ENCODE measurements around the gene NAALADL2. TPM values are rescaled to one million over a fixed set of nuclear protein-coding genes. Genes with fewer than 3 reads are reported as not detected.

The NAALADL2 gene
- total and polyA plus RNA-seq, 2 donors (not counting 1 experiment from before 2014, with no cell fraction given), result not detected

GRCh38 chr3:175340338-175341015 lies 481.3 kb downstream of the NAALADL2 start:
- Histone ChIP-seq H4K20me1 (ENCODE audit: control insufficient read depth, insufficient read depth, low read length, poor library complexity, severe bottlenecking) (no peaks in the 10 kb centered on the region), H2AFZ (ENCODE audit: insufficient read depth, low read depth, low read length, poor library complexity, severe bottlenecking) (no peak overlapping the region), H3K4me3 (ENCODE audit: control extremely low read depth in 1 of 5, extremely low read depth in 1 of 5, insufficient read depth in 1 of 5, low read depth in 2 of 5, low read length in 4 of 5) (no peak overlapping the region), H3K36me3 (replicated peaks in 1 of 2; ENCODE audit: control extremely low read depth in 1 of 2, control insufficient read depth in 1 of 2, extremely low read depth in 1 of 2, insufficient read depth in 2 of 2, low read length in 1 of 2) (no peaks in the 10 kb centered on the region), H3K27me3 (replicated peaks in 1 of 4; ENCODE audit: control extremely low read depth in 1 of 4, control insufficient read depth in 3 of 4, insufficient read depth in 4 of 4, low read length in 3 of 4) (no peaks in the 10 kb centered on the region), H3K4me1 (ENCODE audit: control insufficient read depth in 2 of 2, insufficient read depth in 2 of 2, low read length in 2 of 2) (no peaks in the 10 kb centered on the region), H3K27ac (ENCODE audit: low read length in 2 of 2) (no peak overlapping the region), H3K79me2 (ENCODE audit: control insufficient read depth, insufficient read depth, low read length) (no peaks in the 10 kb centered on the region), H3K9ac (ENCODE audit: low read length) (no peak overlapping the region), H3K9me3 (ENCODE audit: control extremely low read depth in 1 of 3, control insufficient read depth in 2 of 3, insufficient read depth in 1 of 3, low read length in 2 of 3) (no peaks in the 10 kb centered on the region), H3K4me2 (replicated peaks; ENCODE audit: low read depth, low read length, poor library complexity, severe bottlenecking) (no peak overlapping the region)
- no CpG with 5 or more reads among the region's 2 CpGs for WGBS (ENCODE audit: insufficient coverage)
- H3K9me3 Mint-ChIP-seq (ENCODE audit: insufficient read depth), result no peaks in the 10 kb centered on the region
- no peaks in the 10 kb centered on the region for H3K4me1 Mint-ChIP-seq
- intact Hi-C loops (cut with micrococcal nuclease), result no loop called here
- CTCF ChIA-PET, result no interaction called here
- no peaks in the 10 kb centered on the region for H3K27me3 Mint-ChIP-seq
- ATAC-seq (ENCODE audit: low read depth) (no peak), DNase-seq (no peak)
- no peak overlapping the region for H3K4me3 Mint-ChIP-seq
- POLR2A ChIA-PET, result no interaction called here
- H3K27ac Mint-ChIP-seq, result no peak overlapping the region
- TF ChIP-seq CTCF (IDR thresholded peaks at IDR 0.05) (no peak), EZH2 (IDR thresholded peaks at IDR 0.05; ENCODE audit: borderline replicate concordance, insufficient read depth, low read depth, low read length, poor library complexity, severe bottlenecking) (no peak)

GRCh38 chr3:175342196-175342595 lies 483.1 kb downstream of the NAALADL2 start:
- POLR2A ChIA-PET, result no interaction called here
- no peak overlapping the region for H3K9ac ChIP-seq (ENCODE audit: low read length)
- Mint-ChIP-seq H3K4me3 (no peak overlapping the region), H3K4me1 (no peaks in the 10 kb centered on the region), H3K27me3 (no peaks in the 10 kb centered on the region), H3K27ac (no peak overlapping the region), H3K9me3 (ENCODE audit: insufficient read depth) (no peaks in the 10 kb centered on the region)
- H3K27me3 ChIP-seq (replicated peaks in 1 of 4; ENCODE audit: control extremely low read depth in 1 of 4, control insufficient read depth in 3 of 4, insufficient read depth in 4 of 4, low read length in 3 of 4), result no peaks in the 10 kb centered on the region
- CTCF ChIA-PET, result no interaction called here
- no peak overlapping the region for H3K27ac ChIP-seq (ENCODE audit: low read length in 2 of 2)
- ATAC-seq (ENCODE audit: low read depth) (no peak), DNase-seq (no peak)
- no peaks in the 10 kb centered on the region for H4K20me1 ChIP-seq (ENCODE audit: control insufficient read depth, insufficient read depth, low read length, poor library complexity, severe bottlenecking)
- H3K36me3 ChIP-seq (replicated peaks in 1 of 2; ENCODE audit: control extremely low read depth in 1 of 2, control insufficient read depth in 1 of 2, extremely low read depth in 1 of 2, insufficient read depth in 2 of 2, low read length in 1 of 2), result no peaks in the 10 kb centered on the region
- H3K4me1 ChIP-seq (ENCODE audit: control insufficient read depth in 2 of 2, insufficient read depth in 2 of 2, low read length in 2 of 2), result no peaks in the 10 kb centered on the region
- no peak overlapping the region for H2AFZ ChIP-seq (ENCODE audit: insufficient read depth, low read depth, low read length, poor library complexity, severe bottlenecking)
- H3K4me2 ChIP-seq (replicated peaks; ENCODE audit: low read depth, low read length, poor library complexity, severe bottlenecking), result no peak overlapping the region
- TF ChIP-seq CTCF (IDR thresholded peaks at IDR 0.05), result no peak
- TF ChIP-seq EZH2 (IDR thresholded peaks at IDR 0.05; ENCODE audit: borderline replicate concordance, insufficient read depth, low read depth, low read length, poor library complexity, severe bottlenecking), result no peak
- H3K9me3 ChIP-seq (ENCODE audit: control extremely low read depth in 1 of 3, control insufficient read depth in 2 of 3, insufficient read depth in 1 of 3, low read length in 2 of 3), result no peaks in the 10 kb centered on the region
- no peaks in the 10 kb centered on the region for H3K79me2 ChIP-seq (ENCODE audit: control insufficient read depth, insufficient read depth, low read length)
- intact Hi-C loops (cut with micrococcal nuclease), result no loop called here
- H3K4me3 ChIP-seq (ENCODE audit: control extremely low read depth in 1 of 5, extremely low read depth in 1 of 5, insufficient read depth in 1 of 5, low read depth in 2 of 5, low read length in 4 of 5), result no peak overlapping the region
- no CpG with 5 or more reads among the region's 3 CpGs for WGBS (ENCODE audit: insufficient coverage)

Data from B cell (primary cell).